Esophagus squamous epithelium (tissue), 4 donors: Measurements from ENCODE around the gene HPSE2.

Source experiments
- CTCF ChIP-seq, 6 experiments: fragments of 450-650 bp in 4 of 6; fragments of 200-600 bp in 2 of 6; sonication (generic) in 2 of 6; IDR thresholded peaks; one replicate each; pipeline ENCODE4 v1.5.1; 2016 to 2019; ENCODE audit warnings: antibody characterized with exemption in 6 of 6, mild to moderate bottlenecking in 4 of 6, moderate library complexity in 4 of 6
- POLR2A ChIP-seq, 4 donors: fragments of 450-650 bp; IDR thresholded peaks; one replicate each; pipeline ENCODE4 v1.6.1; 2017; ENCODE audit warnings: antibody characterized with exemption in 4 of 4, mild to moderate bottlenecking in 4 of 4, moderate library complexity in 3 of 4

- TF ChIP-seq CTCF (IDR thresholded peaks at IDR 0.05) = no peak
- no peak for TF ChIP-seq POLR2A (IDR thresholded peaks at IDR 0.05)
Measured at GRCh38 chr10:98407744-98408241, 827.9 kb downstream of the HPSE2 start.
